Panc1 (cell line): ENCODE measurements around the gene PABPN1L. TPM values are rescaled to one million over a fixed set of nuclear protein-coding genes. Genes with fewer than 3 reads are reported as not detected.
"Not testable (repeated sequence)": the region's sequence is repeated elsewhere in the genome, so short reads cannot be mapped to it uniquely, and the experiment has no call there.

Experiments used
- ATAC-seq: fragments of 200-7000 bp; cut with Tn5 transposase; 2 replicates; pipeline ENCODE4 v1.9.1; 2020; ENCODE audit warnings: mild to moderate bottlenecking, moderate library complexity
- BruUV-seq: library from RNA; stranded (reverse); fragments of 400-500 nt; replicated peaks from 2 replicates; lab custom pipeline; 2021; lab: Mats Ljungman, UMichigan
- CTCF ChIA-PET: fragments of 300-600 bp; sonication (Branson Sonifier 250); formaldehyde crosslinking; loops from one replicate; lab custom pipeline; 2022; ENCODE audit warnings: antibody characterized with exemption; lab: Charles Lee
- POLR2A ChIA-PET: fragments of 300-600 bp; sonication (Branson Sonifier 250); formaldehyde crosslinking; loops from one replicate; lab custom pipeline; 2022; ENCODE audit warnings: antibody characterized with exemption; lab: Charles Lee
- DNase-seq: peaks from one replicate; pipeline ENCODE4 v3.0.0-alpha.2; 2010; ENCODE audit warnings: low read depth, low spot score
- H3K27ac ChIP-seq: 2 replicates; pipeline ENCODE4 v1.5.1; 2011; ENCODE audit warnings: mild to moderate bottlenecking, low read length, inconsistent platforms
- H3K27me3 ChIP-seq: fragments of 200-500 bp; sonication (Bioruptor generic); 2 replicates; pipeline ENCODE4 v1.6.0; 2014; ENCODE audit warnings: low read length, inconsistent platforms; ENCODE audit not compliant: control insufficient read depth, insufficient read depth
- H3K36me3 ChIP-seq: fragments of 200-500 bp; sonication (Bioruptor generic); 2 replicates; pipeline ENCODE4 v1.5.1; 2014; ENCODE audit warnings: inconsistent platforms, mild to moderate bottlenecking, low read length, moderate library complexity; ENCODE audit not compliant: control insufficient read depth, insufficient read depth
- H3K4me1 ChIP-seq: 2 replicates; pipeline ENCODE4 v1.5.1; 2011; ENCODE audit warnings: inconsistent platforms, mild to moderate bottlenecking, low read length, moderate library complexity; ENCODE audit not compliant: control insufficient read depth, insufficient read depth
- H3K4me3 ChIP-seq, 2 experiments: 2 replicates each; pipeline ENCODE4 v1.5.1; 2011 to 2012; ENCODE audit warnings: low read depth in 2 of 2, low read length in 2 of 2, mild to moderate bottlenecking in 2 of 2, inconsistent platforms in 1 of 2, moderate library complexity in 1 of 2
- H3K9me3 ChIP-seq: fragments of 200-500 bp; sonication (Bioruptor generic); 2 replicates; pipeline ENCODE4 v1.5.1; 2014; ENCODE audit warnings: low read depth, mild to moderate bottlenecking, inconsistent platforms, low read length, moderate library complexity; ENCODE audit not compliant: control insufficient read depth, insufficient read depth
- CTCF ChIP-seq: fragments of 450-650 bp; IDR thresholded peaks from 2 replicates; pipeline ENCODE4 v1.5.1; 2017; ENCODE audit warnings: mild to moderate bottlenecking
- POLR2AphosphoS5 ChIP-seq: IDR thresholded peaks from 2 replicates; pipeline ENCODE4 v1.6.1; 2012; ENCODE audit warnings: mild to moderate bottlenecking, low read depth, low read length, moderate library complexity
- SIN3A ChIP-seq: IDR thresholded peaks from 2 replicates; pipeline ENCODE4 v1.6.1; 2012; ENCODE audit warnings: low read depth, mild to moderate bottlenecking, low read length, moderate library complexity, borderline replicate concordance; ENCODE audit not compliant: insufficient read depth
- TCF7L2 ChIP-seq: IDR thresholded peaks from 2 replicates; pipeline ENCODE4 v1.6.1; 2011; ENCODE audit warnings: mild to moderate bottlenecking, low read depth, low read length, inconsistent platforms
- in situ Hi-C: cut with HindIII; loops from 2 replicates; pipeline ENCODE4 v1.10.0; 2016; ENCODE audit warnings: low sequenced_read_pairs, low pct_unique_long_range_greater_than_20kb
- intact Hi-C: fragments of 100-400 bp; cut with micrococcal nuclease; formaldehyde crosslinking; loops from one replicate; pipeline ENCODE4 v1.10.0; 2022; ENCODE audit not compliant: unreplicated experiment
- total RNA-seq: library from RNA; stranded (reverse); gene quantifications from one replicate; pipeline ENCODE4 v1.2.1, GENCODE V29; 2021; ENCODE audit not compliant: unreplicated experiment
- TF ChIP-seq, protein P1 (sequence below), 2 experiments: IDR thresholded peaks; 2 replicates each; pipeline ENCODE4 v1.6.1; 2011 to 2012; ENCODE audit warnings: low read depth in 2 of 2, control low read depth in 1 of 2, low read length in 1 of 2, mild to moderate bottlenecking in 1 of 2, moderate library complexity in 1 of 2; ENCODE audit not compliant: insufficient read depth in 1 of 2

Gene PABPN1L
- total RNA-seq, 1 experiment from 2014 or later: not detected

DNA sequence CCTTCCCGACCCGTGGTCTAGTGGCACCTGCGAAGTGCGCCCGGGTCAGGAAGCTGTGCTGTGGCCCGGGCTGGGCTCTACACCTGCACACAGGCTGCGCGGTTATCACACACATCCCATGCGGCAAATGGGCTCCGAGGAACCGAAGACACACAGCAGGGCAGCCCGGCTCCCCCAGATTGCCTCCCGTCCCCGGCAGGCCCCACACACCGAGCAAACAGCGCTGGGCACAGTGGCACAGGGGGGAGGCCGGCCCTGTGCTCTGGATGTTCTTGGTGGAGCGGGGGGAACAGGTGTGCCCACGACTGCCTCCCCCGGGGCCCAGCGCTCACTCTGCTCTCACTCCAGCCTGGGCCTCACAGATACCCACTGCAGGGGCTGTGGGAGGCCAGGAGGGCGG is 28.9 kb upstream of the PABPN1L start:
- no TSS peak for BruUV-seq
- Histone ChIP-seq H3K4me3 (no peak overlapping the region), H3K9me3 (no peaks in the 10 kb centered on the region), H3K27ac (no peak overlapping the region), H3K36me3 (no peaks in the 10 kb centered on the region), H3K4me1 (no peaks in the 10 kb centered on the region), H3K27me3 (no peaks in the 10 kb centered on the region)
- intact Hi-C loops: no loop called here
- DNase-seq (no peak), ATAC-seq (no peak)
- in situ Hi-C loops: no loop called here
- ChIA-PET CTCF (no interaction called here), POLR2A (no interaction called here)
- no peak for TF ChIP-seq POLR2AphosphoS5
- TF ChIP-seq TCF7L2: no peak
- no peak for TF ChIP-seq SIN3A
- no peak for TF ChIP-seq CTCF
- TF ChIP-seq, protein P1, sequence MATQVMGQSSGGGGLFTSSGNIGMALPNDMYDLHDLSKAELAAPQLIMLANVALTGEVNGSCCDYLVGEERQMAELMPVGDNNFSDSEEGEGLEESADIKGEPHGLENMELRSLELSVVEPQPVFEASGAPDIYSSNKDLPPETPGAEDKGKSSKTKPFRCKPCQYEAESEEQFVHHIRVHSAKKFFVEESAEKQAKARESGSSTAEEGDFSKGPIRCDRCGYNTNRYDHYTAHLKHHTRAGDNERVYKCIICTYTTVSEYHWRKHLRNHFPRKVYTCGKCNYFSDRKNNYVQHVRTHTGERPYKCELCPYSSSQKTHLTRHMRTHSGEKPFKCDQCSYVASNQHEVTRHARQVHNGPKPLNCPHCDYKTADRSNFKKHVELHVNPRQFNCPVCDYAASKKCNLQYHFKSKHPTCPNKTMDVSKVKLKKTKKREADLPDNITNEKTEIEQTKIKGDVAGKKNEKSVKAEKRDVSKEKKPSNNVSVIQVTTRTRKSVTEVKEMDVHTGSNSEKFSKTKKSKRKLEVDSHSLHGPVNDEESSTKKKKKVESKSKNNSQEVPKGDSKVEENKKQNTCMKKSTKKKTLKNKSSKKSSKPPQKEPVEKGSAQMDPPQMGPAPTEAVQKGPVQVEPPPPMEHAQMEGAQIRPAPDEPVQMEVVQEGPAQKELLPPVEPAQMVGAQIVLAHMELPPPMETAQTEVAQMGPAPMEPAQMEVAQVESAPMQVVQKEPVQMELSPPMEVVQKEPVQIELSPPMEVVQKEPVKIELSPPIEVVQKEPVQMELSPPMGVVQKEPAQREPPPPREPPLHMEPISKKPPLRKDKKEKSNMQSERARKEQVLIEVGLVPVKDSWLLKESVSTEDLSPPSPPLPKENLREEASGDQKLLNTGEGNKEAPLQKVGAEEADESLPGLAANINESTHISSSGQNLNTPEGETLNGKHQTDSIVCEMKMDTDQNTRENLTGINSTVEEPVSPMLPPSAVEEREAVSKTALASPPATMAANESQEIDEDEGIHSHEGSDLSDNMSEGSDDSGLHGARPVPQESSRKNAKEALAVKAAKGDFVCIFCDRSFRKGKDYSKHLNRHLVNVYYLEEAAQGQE (IDR thresholded peaks at IDR 0.05; ENCODE audit: insufficient read depth in 1 of 2, low read depth in 2 of 2, low read length in 1 of 2): no peak

- no TSS peak for BruUV-seq
- Histone ChIP-seq H3K9me3 (no peaks in the 10 kb centered on the region), H3K36me3 (no peaks in the 10 kb centered on the region), H3K4me3 (no peak overlapping the region), H3K4me1 (no peaks in the 10 kb centered on the region), H3K27ac (no peak overlapping the region), H3K27me3 (no peaks in the 10 kb centered on the region)
- ATAC-seq: no peak
- DNase-seq: no peak
- POLR2A ChIA-PET: no interaction called here
- CTCF ChIA-PET: no interaction called here
- intact Hi-C loops (no loop called here), in situ Hi-C loops (no loop called here)
- TF ChIP-seq CTCF (no peak), SIN3A (no peak)
These were observed 28.3 kb upstream of the PABPN1L start for GRCh38 chr16:88894681-88895300.

DNA sequence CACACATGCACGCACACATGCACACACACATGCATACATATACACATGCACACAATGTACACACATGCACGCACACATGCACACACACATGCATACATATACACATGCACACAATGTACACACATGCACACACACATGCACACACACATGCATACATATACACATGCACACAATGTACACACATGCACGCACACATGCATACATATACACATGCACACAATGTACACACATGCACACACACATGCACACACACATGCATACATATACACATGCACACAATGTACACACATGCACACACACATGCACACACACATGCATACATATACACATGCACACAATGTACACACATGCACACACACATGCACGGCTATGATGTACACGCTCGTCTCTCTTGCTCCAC is 27.8 kb upstream of the PABPN1L start:
- ATAC-seq, H3K9me3 ChIP-seq, H3K4me3 ChIP-seq, CTCF ChIA-PET, DNase-seq, intact Hi-C loops, H3K27ac ChIP-seq, H3K4me1 ChIP-seq, H3K36me3 ChIP-seq, BruUV-seq, POLR2A ChIA-PET, in situ Hi-C loops, H3K27me3 ChIP-seq: not testable (repeated sequence)
